Activated CD4-positive, alpha-beta memory T cell treated with anti-CD3 and anti-CD28 coated beads for 36 hours (primary cell): ENCODE measurements around the gene SELENOO. TPM values are rescaled to one million over a fixed set of nuclear protein-coding genes. Genes with fewer than 3 reads are reported as not detected.
A peak's percentile ranks its signal among the peaks of the same experiment; 100 is the strongest.

Experiments used
- CTCF ChIA-PET: fragments of 350-600 bp; sonication (Branson Sonifier 250); formaldehyde crosslinking; loops from one replicate; lab custom pipeline; 2021; ENCODE audit warnings: antibody characterized with exemption, inconsistent platforms; lab: Charles Lee
- POLR2A ChIA-PET: fragments of 350-600 bp; sonication (Branson Sonifier 250); formaldehyde crosslinking; loops from one replicate; lab custom pipeline; 2021; ENCODE audit warnings: antibody characterized with exemption; lab: Charles Lee
- DNase-seq: peaks from one replicate; pipeline ENCODE4 v3.0.0-alpha.2; 2020
- H3K27ac Mint-ChIP-seq: one replicate; pipeline ENCODE4 v1.8.0; 2021; ENCODE audit warnings: mixed read lengths
- H3K27me3 Mint-ChIP-seq: one replicate; pipeline ENCODE4 v1.8.0; 2021; ENCODE audit warnings: mixed read lengths
- H3K36me3 Mint-ChIP-seq: one replicate; pipeline ENCODE4 v1.8.0; 2021; ENCODE audit warnings: mixed read lengths
- H3K4me1 Mint-ChIP-seq: one replicate; pipeline ENCODE4 v1.8.0; 2021; ENCODE audit warnings: low read depth, mixed read lengths
- H3K4me3 Mint-ChIP-seq: one replicate; pipeline ENCODE4 v1.8.0; 2021; ENCODE audit warnings: mild to moderate bottlenecking, mixed read lengths
- H3K9me3 Mint-ChIP-seq: one replicate; pipeline ENCODE4 v1.8.0; 2021; ENCODE audit warnings: mixed read lengths
- intact Hi-C: fragments of 100-400 bp; cut with micrococcal nuclease; formaldehyde crosslinking; loops from one replicate; pipeline ENCODE4 v1.15.1; 2023
- total RNA-seq, 2 experiments: library from RNA; stranded (reverse); gene quantifications; one replicate each; pipeline ENCODE4 v1.2.3, GENCODE V29; 2021

Gene SELENOO
- 10 to 100 TPM; 18.8 to 19.7 TPM for total RNA-seq

DNA sequence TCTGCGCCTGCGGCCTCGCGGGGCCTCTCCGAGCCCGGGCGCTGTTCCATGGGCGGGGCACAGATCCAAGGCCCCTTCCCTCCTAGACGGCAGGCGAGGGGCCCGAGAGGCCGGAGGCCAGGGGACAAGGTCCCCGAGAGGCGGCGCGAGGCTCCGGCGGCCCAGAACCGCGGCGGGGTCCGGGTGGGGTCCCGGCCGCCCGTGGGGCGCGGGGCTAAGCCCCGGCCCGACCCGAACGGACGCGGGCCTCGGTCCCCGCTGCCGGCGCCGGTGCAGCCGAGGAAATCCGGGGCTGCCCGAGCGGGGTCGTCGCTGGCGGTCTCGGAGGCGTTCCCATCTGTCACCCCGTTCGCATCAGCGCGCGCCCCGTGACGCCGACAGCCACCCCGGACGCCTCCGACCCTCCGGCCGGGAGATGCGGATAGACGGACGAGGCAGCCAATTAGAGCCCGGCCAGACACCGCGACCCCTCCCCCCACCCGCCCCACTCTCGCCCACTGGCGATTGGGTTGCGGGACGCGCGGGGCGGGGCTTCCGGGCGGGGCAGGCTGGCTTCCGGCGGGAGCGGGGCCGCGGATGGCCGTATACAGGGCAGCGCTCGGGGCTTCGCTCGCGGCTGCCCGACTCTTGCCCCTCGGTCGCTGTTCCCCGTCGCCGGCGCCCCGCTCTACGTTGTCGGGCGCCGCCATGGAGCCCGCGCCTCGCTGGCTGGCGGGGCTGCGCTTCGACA, at the start of gene SELENOO:
SELENOO (plus strand) TSS at position 551 of the 730 bp plus-strand sequence; CDS start at position 577, 26 bp downstream.
- Mint-ChIP-seq H3K27ac (no peak within 1 kb of the TSS), H3K36me3 (peaks cover 21% of the 10 kb centered on the region), H3K9me3 (no peaks in the 10 kb centered on the region), H3K4me1 (peaks cover 22% of the 10 kb centered on the region), H3K27me3 (no peaks in the 10 kb centered on the region), H3K4me3 (peak within 1 kb of the TSS; percentile 79)
- intact Hi-C loops = loop anchor here (1.0 kb wide), 2 partner anchors 9 to 15 kb away; partner anchors contain the start of gene TRABD
- POLR2A ChIA-PET = interaction anchor here (2.6 kb wide), 1 partner anchor 9 kb away, joined by 12 read pairs; no protein-coding TSS in a partner anchor
- CTCF ChIA-PET = no interaction called here
- DNase-seq = peak; percentile 94

GRCh38 chr22:50151571-50152537, 49.0 kb upstream of the SELENOO start:
- CTCF ChIA-PET = interaction anchor here (1.1 to 4.0 kb wide), 2 partner anchors 56 to 59 kb away, joined by 3 to 40 read pairs; no protein-coding TSS in a partner anchor

DNA sequence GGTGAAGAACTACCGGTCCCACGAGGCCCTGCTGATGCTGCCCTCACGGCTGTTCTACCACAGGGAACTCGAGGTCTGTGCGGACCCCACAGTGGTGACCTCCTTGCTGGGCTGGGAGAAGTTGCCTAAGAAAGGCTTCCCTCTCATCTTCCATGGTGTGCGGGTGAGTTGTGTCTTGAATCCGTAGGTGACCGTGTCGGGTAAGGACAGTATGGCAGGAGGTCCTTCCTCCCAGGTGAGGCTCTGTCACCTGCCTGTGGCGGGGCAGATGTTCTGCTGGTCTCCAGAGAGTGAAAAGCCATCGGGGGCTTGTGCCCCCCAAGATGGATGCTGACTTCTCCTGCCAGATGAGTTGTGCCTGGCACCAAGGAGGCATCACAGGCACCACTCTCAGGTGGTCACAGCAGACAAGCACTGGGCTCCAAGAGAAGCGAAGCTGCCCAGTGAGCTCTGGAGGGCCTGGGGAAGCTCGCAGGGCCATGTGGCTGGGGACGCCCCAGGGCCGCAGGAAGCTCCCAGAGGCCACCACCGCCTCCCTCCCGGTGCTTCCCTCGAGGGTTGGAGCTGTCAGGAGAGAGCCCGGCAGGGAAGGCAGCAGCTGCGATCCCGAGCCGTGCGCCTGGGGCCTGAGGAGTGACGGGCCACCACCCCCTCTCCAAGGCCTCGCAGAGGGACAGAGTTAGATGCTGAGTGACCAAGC, 47.6 kb upstream of the SELENOO start:
- Mint-ChIP-seq H3K4me1 (peaks cover 4% of the 10 kb centered on the region), H3K36me3 (no peaks in the 10 kb centered on the region), H3K27me3 (peaks cover 3% of the 10 kb centered on the region), H3K27ac (no peak overlapping the region), H3K9me3 (no peaks in the 10 kb centered on the region), H3K4me3 (no peak overlapping the region)
- POLR2A ChIA-PET = no interaction called here
- CTCF ChIA-PET = no interaction called here
- intact Hi-C loops = no loop called here
- DNase-seq = no peak

More at GRCh38 chr22:50151571-50152537, 49.0 kb upstream of the SELENOO start:
- H3K27me3 Mint-ChIP-seq = peaks cover 2% of the 10 kb centered on the region
- intact Hi-C loops = no loop called here
- DNase-seq = no peak
- H3K27ac Mint-ChIP-seq = no peak overlapping the region
- H3K36me3 Mint-ChIP-seq = no peaks in the 10 kb centered on the region
- H3K4me3 Mint-ChIP-seq = no peak overlapping the region
- peaks cover 4% of the 10 kb centered on the region for H3K4me1 Mint-ChIP-seq
- H3K9me3 Mint-ChIP-seq = no peaks in the 10 kb centered on the region
- POLR2A ChIA-PET = no interaction called here

DNA sequence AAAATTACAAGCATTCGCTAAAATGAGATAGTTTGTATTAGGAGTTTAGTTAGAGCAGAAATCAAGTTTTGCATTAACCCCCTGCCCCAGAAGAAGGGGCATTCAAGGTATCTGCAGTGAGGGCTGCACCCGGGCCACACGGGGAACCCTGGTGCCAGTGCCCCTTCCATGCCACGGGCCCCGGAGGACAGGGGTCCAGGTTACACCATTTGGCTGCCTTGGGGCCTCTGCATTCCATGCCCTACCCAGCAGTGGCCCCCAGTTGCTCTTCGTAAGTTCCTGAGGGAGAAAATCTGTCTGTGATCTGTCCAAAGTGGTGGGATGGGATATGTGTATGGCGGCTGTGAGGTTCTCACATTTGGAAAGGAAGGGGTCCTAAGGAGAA, 47.1 kb upstream of the SELENOO start:
- ChIA-PET CTCF (no interaction called here), POLR2A (no interaction called here)
- Mint-ChIP-seq H3K27ac (no peak overlapping the region), H3K36me3 (no peaks in the 10 kb centered on the region), H3K27me3 (peaks cover 6% of the 10 kb centered on the region), H3K4me3 (no peak overlapping the region), H3K9me3 (no peaks in the 10 kb centered on the region), H3K4me1 (peaks cover 4% of the 10 kb centered on the region)
- DNase-seq = no peak
- intact Hi-C loops = no loop called here

DNA sequence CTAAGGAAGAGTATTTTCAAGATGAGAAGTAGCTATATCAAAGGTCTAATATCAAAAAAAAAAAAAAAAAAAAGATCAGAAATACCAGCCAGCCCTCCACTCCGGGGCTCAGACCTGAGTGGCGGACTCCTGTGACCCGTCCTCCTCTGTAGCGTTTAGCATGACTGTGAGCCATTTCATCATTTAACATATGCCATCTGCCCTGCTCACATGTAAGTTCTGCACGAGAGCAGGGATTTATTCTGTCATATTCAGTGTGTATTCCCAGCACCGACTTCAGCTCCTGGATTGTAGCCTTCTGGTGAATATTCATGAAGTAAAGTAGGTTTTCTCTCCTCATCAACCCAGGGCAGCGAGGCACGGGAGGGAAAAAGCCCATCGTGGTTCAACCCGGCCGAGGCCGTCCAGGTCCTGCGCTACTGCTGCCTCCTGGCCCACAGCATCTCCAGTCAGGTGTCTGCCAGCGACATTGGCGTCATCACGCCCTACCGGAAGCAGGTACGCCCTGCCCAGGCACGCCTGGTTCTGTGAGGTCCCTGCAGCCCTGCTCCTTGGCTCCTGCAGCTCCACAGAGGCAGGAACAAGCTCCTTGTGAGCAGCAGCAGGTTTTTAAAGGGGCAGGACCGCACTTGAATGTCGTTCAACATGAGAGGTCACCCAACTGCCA, 43.0 kb upstream of the SELENOO start:
- Mint-ChIP-seq H3K9me3 (no peaks in the 10 kb centered on the region), H3K36me3 (no peaks in the 10 kb centered on the region), H3K4me1 (no peaks in the 10 kb centered on the region), H3K4me3 (no peak overlapping the region), H3K27me3 (peaks cover 13% of the 10 kb centered on the region), H3K27ac (no peak overlapping the region)
- intact Hi-C loops = no loop called here
- ChIA-PET CTCF (no interaction called here), POLR2A (no interaction called here)
- DNase-seq = no peak

GRCh38 chr22:50160947-50161346, 39.9 kb upstream of the SELENOO start:
- Mint-ChIP-seq H3K4me3 (no peak overlapping the region), H3K27me3 (peaks cover 20% of the 10 kb centered on the region), H3K4me1 (no peaks in the 10 kb centered on the region), H3K36me3 (no peaks in the 10 kb centered on the region), H3K9me3 (no peaks in the 10 kb centered on the region), H3K27ac (no peak overlapping the region)
- DNase-seq = no peak
- CTCF ChIA-PET = no interaction called here
- POLR2A ChIA-PET = no interaction called here
- intact Hi-C loops = no loop called here

DNA sequence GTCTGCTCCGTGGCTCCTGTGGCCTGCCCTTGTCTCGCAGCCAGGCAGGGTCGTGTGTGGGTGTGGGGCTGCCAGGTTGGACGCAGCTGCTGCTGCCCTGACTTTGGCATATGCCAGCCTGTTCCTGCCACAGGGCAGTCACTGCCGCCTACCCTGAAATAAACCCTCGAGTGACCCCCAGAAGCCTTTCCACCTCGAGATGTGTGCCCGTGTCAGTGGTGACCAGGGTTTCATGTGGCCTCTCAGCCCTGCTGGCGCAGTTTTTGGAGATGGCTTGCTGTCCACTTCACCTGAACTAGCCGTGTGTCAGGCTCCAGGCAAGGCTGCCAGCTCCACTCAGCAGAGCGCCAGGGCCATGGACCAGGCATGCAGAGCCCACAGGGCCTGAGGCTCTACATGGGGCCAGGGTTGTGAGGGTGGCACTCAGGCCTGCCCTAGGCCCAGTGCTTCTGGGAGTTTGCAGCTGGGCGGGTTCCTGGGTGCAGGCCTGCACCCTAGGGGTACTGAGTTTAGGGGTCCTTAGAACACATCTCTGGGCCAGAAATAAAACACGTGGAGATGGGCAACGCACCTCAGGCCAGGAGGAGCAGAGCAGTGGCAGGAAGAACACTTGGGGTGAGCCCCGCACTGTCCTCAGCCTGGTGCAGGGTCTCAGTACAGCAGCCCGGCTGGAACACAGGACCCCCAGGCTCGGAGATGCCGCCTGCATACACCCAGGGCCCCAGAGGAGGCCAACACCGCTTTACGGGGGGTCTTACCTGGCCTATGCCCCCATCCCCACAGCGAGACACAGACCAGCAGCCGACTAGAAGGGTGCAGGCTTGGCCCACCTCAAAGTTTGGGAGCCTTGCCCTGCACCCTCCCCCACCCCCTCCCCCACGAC, 39.1 kb upstream of the SELENOO start:
- H3K9me3 Mint-ChIP-seq = no peaks in the 10 kb centered on the region
- ChIA-PET CTCF (no interaction called here), POLR2A (no interaction called here)
- H3K27ac Mint-ChIP-seq = no peak overlapping the region
- H3K27me3 Mint-ChIP-seq = peaks cover 20% of the 10 kb centered on the region
- H3K4me1 Mint-ChIP-seq = no peaks in the 10 kb centered on the region
- no peak for DNase-seq
- H3K4me3 Mint-ChIP-seq = no peak overlapping the region
- H3K36me3 Mint-ChIP-seq = no peaks in the 10 kb centered on the region
- intact Hi-C loops = no loop called here

DNA sequence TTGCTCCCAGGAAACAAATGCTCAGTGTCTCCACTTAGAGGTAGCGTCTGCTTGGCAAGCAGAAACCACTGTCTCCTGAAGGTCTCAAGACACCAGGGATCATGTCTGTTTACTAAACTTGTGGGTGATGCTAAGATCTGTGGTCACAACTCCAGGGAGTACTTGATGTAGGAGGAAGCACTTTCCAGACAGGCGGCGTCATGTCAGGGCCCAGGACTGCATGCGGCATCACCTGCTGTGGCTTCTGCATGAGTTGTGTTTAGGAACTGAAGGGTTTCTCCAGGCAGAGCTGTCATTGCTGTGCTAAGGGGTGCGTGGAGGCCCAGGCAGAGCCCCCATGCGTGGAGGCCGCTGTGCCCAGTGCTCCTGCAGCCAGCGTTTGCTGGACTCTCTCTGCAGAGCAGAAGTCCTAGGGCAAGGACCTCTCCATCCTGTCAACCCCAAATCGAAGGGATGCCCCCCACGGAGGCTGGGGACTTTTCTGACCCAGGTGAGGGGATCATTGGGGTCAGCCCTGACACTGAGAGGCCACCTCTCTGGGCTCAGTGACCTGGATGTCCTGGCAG, 38.3 kb upstream of the SELENOO start:
- Mint-ChIP-seq H3K27me3 (peaks cover 19% of the 10 kb centered on the region), H3K27ac (no peak overlapping the region), H3K9me3 (no peaks in the 10 kb centered on the region), H3K4me1 (no peaks in the 10 kb centered on the region), H3K4me3 (no peak overlapping the region), H3K36me3 (no peaks in the 10 kb centered on the region)
- DNase-seq = no peak
- intact Hi-C loops = no loop called here
- POLR2A ChIA-PET = no interaction called here
- CTCF ChIA-PET = no interaction called here

- H3K36me3 Mint-ChIP-seq = no peaks in the 10 kb centered on the region
- H3K27me3 Mint-ChIP-seq = peaks cover 28% of the 10 kb centered on the region
- H3K9me3 Mint-ChIP-seq = no peaks in the 10 kb centered on the region
- intact Hi-C loops = no loop called here
- POLR2A ChIA-PET = no interaction called here
- peaks cover 6% of the 10 kb centered on the region for H3K4me1 Mint-ChIP-seq
- CTCF ChIA-PET = no interaction called here
- DNase-seq = no peak
- no peak overlapping the region for H3K27ac Mint-ChIP-seq
- H3K4me3 Mint-ChIP-seq = no peak overlapping the region
Observed at GRCh38 chr22:50165436-50166123, 35.2 kb upstream of the SELENOO start.

DNA sequence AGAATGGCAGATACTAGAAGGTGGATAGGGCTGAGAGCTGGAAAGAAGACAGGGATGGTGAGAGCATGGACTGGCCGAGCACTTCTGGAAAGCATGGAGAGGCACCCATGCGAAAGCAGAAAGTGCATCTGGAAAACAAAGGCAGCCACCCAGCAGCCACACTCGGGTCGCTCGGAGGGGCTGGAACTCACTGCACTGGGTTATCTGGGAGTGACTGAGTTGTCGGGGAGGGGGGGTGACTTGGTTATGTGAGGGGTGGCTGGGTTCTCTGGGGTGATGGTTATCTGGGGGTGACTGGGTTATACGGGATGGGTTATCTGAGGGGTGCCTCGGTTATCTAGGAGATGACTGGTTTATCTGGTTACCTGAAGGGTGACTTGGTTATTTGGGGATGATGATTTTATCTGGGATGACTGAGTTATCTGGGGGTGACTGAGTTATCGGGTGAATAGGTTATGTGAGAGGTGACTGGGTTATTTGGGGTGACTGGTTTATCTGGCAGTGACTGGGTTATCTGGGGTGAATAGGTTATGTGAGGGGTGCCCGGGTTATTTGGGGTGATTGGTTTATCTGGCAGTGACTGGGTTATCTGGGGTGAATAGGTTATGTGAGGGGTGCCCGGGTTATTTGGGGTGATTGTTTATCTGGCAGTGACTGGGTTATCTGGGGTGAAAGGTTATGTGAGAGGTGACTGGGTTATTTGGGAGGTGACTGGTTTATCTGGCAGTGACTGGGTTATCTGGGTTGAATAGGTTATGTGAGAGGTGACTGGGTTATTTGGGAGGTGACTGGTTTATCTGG, 32.9 kb upstream of the SELENOO start:
- H3K4me1 Mint-ChIP-seq = peaks cover 9% of the 10 kb centered on the region
- H3K9me3 Mint-ChIP-seq = no peaks in the 10 kb centered on the region
- POLR2A ChIA-PET = no interaction called here
- DNase-seq = no peak
- CTCF ChIA-PET = no interaction called here
- peaks cover 32% of the 10 kb centered on the region for H3K27me3 Mint-ChIP-seq
- H3K36me3 Mint-ChIP-seq = no peaks in the 10 kb centered on the region
- no peak overlapping the region for H3K27ac Mint-ChIP-seq
- intact Hi-C loops = no loop called here
- H3K4me3 Mint-ChIP-seq = no peak overlapping the region
